GM21529 (cell line): ENCODE results near the gene E2F4.

ENCODE experiments used
- ATAC-seq: cut with Tn5 transposase; IDR thresholded peaks from one replicate; pipeline ENCODE4 v1.9.1; 2021; ENCODE audit not compliant: unreplicated experiment

The E2F4 gene

DNA sequence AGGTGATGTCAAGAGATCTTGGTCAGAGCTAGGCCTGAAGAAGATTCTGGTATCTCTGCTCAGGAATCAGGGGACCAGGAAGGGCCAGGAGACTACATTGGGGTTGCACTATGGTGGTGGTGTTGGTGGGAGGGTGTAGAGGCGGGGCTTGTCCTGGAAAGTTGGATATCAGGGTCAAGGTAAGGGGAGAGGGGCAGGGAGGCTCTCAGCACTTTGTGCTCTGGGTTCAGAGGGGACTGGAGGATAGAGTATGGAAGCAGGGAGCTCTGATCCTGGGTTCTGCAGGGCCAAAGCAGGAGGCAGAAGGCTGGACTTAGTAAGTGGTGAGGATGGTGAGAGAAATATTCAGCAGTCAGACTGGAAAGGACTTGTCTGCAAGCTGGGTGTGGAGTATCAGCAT, 18.6 kb upstream of the E2F4 start:
- ATAC-seq = no peak

DNA sequence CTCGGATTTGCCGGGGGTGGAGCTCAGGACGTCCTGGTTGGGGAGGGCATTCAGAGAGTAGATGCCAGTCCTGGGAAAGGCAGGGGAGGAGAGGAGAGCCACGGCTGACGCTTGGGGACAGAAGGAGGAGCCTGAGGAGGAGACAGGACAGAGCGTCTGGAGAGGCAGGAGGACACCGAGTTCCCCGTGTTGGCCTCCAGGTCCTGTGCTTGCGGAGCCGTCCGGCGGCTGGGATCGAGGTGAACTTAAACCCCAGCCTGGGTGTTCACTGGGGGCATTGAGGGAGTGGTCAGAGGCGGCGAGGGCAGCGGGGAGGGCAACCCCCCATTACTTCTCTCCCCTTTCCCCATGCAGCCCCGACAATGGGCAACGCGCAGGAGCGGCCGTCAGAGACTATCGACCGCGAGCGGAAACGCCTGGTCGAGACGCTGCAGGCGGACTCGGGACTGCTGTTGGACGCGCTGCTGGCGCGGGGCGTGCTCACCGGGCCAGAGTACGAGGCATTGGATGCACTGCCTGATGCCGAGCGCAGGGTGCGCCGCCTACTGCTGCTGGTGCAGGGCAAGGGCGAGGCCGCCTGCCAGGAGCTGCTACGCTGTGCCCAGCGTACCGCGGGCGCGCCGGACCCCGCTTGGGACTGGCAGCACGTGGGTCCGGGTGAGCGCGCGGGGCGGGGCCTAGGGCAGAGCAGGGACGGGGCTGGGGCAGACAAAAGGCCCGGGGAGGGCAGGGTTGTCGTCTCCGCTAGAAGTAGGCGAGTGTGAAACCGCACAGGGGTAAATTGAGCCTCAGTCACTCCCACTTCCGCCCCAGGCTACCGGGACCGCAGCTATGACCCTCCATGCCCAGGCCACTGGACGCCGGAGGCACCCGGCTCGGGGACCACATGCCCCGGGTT, 17.9 kb upstream of the E2F4 start:
- ATAC-seq = peak; percentile 39

GRCh38 chr16:67174706-67175231, 17.2 kb upstream of the E2F4 start:
- no peak for ATAC-seq

- ATAC-seq = no peak
These were observed 15.3 kb upstream of the E2F4 start for GRCh38 chr16:67176662-67177061.

DNA sequence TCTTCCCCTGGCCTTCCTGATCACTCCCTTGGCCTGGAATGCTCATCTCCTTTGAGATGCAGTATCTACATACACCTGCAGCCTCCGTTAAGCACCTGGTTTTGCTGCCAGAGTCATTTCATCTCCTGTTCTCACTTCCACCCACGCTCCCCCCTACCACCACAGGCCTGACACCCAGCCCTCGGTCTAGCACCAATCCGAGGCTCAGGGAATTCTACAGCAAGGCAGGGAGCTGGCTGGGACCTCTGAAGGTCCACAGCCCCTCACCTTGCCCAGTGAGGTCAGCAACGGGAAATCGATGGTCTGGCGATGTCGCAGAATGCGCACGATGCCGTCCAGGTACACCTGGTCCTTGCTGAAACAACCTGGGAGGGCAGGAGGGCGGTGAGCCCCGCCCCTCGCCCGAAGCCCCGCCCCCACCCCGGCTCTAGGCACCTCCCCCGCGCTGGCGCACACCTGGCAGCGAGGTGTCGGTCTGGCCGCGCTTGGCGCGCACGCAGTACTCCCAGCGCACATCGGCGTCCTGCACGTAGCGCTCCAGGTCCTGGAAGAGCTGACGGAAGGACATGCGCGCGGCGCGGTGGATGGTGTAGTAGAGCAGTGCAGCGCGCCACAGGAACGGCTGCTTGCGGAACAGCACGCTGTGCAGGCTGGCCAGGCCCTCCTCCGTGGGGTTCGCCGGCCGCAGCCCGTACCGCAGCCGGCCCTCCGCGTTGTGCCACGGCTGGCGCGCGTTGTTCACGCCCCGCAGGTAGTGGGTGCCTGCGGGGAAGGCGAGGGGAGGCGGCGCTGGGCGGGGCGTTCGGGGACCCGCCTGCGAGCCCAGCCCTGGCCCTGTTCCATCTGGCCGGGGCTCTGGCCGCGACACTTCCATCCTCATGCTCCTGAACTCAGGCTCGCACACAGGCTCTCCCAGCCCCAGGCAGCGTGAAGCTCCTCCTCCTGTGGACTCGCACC, 13.9 kb upstream of the E2F4 start:
- no peak for ATAC-seq

- ATAC-seq = no peak
These were observed 12.4 kb upstream of the E2F4 start for GRCh38 chr16:67179421-67180080.

DNA sequence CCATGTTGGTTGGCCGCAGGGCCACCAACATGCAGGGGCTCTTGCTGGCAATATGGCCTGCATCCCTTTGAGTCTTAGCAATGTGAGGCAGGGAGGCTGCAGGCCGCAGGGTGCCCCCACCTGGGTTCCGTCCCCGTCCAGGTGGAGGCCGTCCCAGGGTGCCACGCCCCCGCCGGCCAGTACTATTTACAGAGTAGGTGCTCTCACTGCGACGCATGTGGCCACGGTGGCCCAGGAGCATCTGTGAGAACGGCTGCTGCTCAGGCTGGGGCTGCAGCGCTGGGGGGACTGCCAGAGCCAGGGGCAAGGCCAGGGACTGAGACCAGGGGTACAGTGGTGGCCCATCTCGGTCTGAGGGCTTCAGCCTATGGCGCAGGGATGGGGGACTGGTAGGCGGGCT, 11.8 kb upstream of the E2F4 start:
- ATAC-seq = no peak

- no peak for ATAC-seq
These were observed 10.6 kb upstream of the E2F4 start for GRCh38 chr16:67181346-67181745.

- no peak for ATAC-seq
These were observed 9.7 kb upstream of the E2F4 start for GRCh38 chr16:67182288-67182687.

DNA sequence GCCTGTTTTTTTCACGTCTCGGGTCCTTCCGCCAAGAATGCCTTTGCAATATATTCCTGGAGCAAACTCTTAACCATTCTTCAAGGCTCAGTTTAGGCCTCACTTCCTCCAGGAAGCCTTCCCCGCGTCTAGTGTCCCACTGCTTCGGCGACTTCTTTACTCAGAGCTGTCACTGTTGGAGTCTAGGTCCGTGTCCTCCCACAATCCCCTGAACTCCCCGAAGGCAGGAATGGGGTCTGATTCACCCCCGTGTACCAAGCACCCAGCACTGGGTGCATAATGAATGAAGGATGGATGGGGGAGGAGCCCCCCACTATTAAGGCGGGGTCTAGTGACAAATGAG, 8.7 kb upstream of the E2F4 start:
- no peak for ATAC-seq

GRCh38 chr16:67183627-67184452, 8.1 kb upstream of the E2F4 start, which contains the start of gene MATCAP1:
Gene MATCAP1 (minus strand): TSS chr16:67183963. CDS start chr16:67180610, 3,353 bp downstream.
- peak; percentile 91 for ATAC-seq

GRCh38 chr16:67184453-67184994, 7.4 kb upstream of the E2F4 start:
- no peak for ATAC-seq

DNA sequence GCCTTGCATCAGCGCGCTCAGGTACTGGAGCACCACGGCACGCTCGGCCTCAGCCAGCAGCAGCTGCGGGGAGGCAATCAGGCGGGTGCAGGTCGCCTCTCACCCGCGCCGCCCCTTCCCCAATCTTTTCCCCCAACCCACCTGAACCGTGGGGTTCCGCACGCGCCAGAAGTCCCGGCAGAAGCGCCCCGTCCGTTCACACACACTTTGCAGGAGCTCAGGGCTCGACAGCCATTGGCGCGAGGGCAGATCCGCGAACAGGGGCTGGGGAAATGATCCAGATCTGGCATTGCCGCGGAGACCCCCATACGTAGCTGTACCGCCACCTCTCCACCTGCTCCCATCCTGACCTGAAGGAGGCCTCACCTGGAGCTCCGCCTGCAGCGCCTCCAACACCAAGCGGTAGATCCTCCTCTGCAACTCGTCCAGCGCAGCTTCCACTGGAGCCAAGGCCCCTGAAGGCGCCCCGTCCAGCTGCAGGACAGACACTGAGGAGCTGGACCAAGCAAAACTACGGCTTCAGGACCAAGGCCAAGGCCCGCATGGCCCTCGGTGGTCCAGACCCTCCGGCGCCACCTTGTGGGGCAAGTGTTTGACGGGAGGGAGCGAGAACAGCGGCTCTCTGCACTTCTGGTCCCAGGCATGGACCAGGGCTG, 6.8 kb upstream of the E2F4 start:
- ATAC-seq = no peak

DNA sequence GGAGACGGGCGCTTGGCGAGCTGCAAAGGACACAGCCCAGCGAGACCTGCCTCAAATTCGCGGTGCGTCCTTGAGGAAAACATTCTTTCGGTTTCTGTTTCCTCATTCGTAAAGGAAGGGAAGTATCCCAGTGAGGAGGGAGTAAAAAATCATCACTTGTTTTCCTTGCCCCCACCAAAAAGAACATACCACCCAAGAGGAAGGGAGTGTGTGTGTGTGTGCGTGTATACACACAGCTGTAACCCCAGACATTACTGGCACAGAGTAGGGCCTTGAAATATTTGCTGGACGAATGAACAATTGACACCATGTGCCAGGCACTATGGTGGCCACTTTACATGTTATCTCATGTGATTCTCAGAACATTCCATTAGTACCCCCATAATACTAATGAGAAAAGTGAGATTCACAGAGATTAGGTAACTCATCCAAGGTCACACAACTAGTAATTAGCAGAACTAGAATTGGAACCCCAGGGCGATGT, 6.3 kb upstream of the E2F4 start:
- ATAC-seq = no peak

DNA sequence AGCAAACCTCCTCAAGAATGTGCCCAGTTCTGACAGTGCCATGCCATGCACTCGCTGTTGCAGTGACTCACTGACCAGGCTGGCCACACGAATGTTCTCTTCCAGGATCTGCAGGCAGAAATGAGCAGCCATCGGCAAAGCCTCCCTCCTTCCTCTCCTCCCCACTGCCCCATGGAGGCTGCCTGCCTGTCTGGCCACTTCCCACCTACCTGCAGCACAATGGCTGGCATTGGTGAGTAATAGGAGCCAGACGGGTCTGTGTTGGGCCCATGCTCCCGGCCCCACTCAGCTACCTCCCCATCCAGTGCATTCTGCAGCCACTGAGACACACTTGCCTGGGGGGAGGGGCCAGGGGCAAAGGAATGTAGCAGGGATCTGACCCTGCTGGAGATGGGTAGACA, 5.4 kb upstream of the E2F4 start:
- ATAC-seq = no peak

- no peak for ATAC-seq
These were observed 4.6 kb upstream of the E2F4 start for GRCh38 chr16:67187175-67187890.

DNA sequence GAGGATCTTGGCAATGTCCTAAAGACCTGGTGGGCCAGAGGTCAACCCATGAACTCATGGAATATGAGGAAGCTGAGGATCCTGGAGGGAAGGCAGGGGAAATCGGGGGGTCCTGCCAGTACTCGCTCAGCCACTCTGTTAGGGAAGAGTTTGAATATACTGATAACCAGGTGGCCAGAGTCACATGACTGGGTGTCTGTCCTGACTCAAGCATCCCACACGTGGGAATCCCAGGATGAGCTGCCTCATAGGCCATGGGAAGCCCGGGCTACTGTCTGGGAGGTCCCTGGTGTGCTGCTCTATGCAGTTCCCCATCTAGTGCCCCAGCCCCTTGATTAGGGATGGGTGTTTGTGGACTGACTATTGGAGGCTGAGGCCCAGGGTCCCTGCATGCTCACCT, 3.6 kb upstream of the E2F4 start:
- no peak for ATAC-seq

- no peak for ATAC-seq
These were observed 3.2 kb upstream of the E2F4 start for GRCh38 chr16:67188798-67189197.

DNA sequence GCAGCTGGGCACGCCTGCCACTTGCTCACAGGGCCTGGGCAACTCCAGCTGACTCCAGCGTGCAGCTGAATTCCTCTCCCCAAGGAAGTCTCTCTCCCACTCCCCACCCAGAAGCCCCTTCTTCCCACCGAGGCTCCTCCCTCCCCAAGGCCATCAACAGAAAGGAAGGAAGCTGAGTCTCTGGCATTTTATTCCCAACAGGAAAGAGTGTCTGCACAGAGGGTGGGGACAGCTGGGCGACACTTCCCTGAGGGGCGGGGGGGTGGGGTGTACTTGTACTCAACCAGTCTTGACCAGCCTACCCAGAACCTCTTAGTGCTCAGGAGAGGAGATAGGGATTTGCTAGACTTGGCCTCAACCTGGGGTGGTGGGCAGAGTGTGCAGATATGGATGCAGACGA, 1.9 kb upstream of the E2F4 start, which contains the start of gene EXOC3L1:
EXOC3L1 (minus strand) TSS at position 96 of the 400 bp plus-strand sequence. CDS start 460 bp downstream, outside the sequence.
- ATAC-seq = no peak
